ENCODE data around the gene CLTA.
"Not testable (repeated sequence)": the region's sequence is repeated elsewhere in the genome, so short reads cannot be mapped to it uniquely, and the experiment has no call there.

CLTA gene

DNA sequence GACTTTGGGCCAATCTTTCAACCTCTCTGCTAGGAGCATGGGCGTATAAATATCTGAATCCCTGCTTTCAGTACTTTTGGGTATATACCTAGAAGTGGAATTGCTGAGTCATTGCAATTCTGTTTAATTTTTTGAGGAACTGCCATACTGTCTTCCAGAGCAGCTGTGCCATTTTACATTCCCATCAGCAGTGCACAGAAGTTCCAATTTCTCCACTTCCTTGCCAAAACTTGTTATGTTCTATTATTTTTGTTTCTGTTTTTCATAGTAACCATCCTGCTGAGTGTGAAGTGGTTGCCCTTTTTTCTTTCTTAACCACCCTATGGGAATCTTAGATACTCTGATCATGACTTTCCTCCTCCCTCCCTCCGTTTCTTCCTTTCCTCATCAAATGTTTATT lies 32.6 kb upstream of the CLTA start:
- no peak for DNase-seq (ENCODE audit: low read depth in 2 of 3, low spot score in 2 of 3)

DNA sequence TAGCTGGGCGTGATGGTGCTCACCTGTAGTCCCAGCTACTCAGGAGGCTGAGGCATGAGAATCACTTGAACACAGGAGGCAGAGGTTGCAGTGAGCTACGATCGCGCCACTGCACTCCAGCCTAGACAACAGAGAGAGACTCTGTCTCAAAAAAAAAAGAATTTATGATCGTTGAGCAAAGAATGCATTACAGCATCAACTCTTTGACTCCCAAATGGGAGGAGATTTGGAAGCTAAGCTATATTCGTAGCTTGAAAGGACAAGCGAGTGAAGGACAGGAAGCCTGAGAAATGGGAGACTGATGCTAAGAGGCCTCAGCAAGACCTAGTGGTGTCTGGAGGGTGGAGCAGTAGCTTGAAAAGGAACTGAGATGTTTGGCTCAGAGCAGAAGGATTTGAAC lies 31.8 kb upstream of the CLTA start:
- DNase-seq (ENCODE audit: low read depth in 2 of 3, low spot score in 2 of 3): no peak

DNA sequence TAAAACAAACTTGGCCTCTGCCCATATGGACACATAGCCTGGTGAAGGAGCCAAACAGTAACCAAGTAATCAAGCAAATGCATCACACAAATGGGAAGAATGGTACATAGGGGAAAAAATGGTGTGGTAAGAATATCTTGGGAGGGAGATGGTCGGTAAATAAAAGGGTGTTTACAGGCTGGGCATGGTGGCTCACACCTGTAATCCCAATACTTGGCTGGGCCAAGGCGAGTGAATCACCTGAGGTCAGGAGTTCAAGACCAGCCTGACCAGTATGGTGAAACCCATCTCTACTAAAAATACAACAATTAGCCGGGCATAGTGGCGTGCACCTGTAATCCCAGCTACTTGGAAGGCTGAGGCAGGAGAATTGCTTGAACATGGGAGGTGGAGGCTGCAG lies 31.2 kb upstream of the CLTA start:
- not testable (repeated sequence) for DNase-seq (ENCODE audit: low read depth in 2 of 3, low spot score in 2 of 3)

GRCh38 chr9:36160126-36160525 lies 30.6 kb upstream of the CLTA start:
- not testable (repeated sequence) for DNase-seq (ENCODE audit: low read depth in 2 of 3, low spot score in 2 of 3)

GRCh38 chr9:36161187-36161586 lies 29.5 kb upstream of the CLTA start:
- no peak for DNase-seq (ENCODE audit: low read depth in 2 of 3, low spot score in 2 of 3)

DNA sequence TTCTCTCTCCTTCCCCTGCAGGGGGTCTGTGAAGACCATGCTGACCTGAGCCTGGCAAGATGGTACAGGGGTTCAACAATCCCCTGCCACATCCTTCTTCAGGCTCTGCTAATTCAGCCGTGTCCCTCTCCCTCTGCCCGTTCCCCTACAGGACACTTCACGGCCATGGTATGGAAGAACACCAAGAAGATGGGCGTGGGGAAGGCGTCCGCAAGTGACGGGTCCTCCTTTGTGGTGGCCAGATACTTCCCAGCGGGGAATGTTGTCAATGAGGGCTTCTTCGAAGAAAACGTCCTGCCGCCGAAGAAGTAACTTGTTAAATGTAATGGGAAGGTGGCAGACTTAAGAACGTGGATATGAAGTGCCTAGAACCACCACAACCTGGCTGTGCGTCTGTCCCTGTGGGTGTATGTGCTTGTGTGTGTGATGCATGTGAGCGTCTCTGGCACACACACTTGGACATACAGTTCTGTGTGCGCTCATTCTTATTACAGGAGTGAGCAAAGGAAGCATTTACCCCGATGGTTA lies 28.4 kb upstream of the CLTA start:
- DNase-seq (ENCODE audit: low read depth in 2 of 3, low spot score in 2 of 3): no peak

DNA sequence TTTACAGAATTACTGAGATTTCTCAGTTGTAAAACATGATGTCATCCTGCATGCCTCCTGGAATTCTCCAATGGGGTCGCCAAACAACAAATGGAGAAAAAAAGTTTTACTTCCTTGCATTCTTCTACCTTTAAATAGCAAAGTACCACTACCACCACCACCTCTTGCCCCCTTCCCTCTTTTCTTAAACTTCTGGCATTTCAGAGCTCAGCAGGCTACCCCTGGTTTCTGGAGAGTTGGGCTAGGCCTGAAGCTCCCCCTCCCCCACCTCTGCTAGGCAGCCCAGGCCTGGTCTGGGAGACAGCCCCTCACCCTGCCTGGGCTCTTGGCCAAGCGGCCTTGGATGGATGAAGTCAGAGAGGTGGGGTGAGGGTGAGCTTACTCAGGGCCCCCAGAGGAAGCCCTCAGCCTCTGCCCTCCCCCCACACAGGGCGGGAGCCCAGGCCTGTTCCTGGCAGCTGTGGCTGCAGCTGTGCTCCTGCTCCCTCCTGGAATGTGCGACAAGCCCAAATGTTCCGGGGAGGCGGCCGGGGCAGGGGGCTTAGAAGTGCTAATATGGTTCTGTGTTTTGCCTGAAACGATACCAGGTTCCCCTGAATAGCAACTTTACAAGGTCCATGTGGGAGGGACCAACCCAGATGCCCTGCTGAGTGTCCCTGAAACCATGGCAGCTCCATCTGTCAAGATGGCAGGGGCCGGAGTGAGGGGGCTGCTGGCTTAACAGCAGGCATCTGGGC lies 27.5 kb upstream of the CLTA start:
- DNase-seq (ENCODE audit: low read depth in 2 of 3, low spot score in 2 of 3): no peak

GRCh38 chr9:36163786-36164170 lies 26.9 kb upstream of the CLTA start:
- DNase-seq (ENCODE audit: low read depth in 2 of 3, low spot score in 2 of 3): no peak

- no peak for DNase-seq (ENCODE audit: low read depth in 2 of 3, low spot score in 2 of 3)
Measured at GRCh38 chr9:36164372-36164771, 26.3 kb upstream of the CLTA start.

GRCh38 chr9:36164989-36165388 lies 25.7 kb upstream of the CLTA start:
- no peak for DNase-seq (ENCODE audit: low read depth in 2 of 3, low spot score in 2 of 3)

GRCh38 chr9:36165826-36166167 lies 24.9 kb upstream of the CLTA start:
- no peak for DNase-seq (ENCODE audit: low read depth in 2 of 3, low spot score in 2 of 3)

GRCh38 chr9:36166168-36166927 lies 24.4 kb upstream of the CLTA start:
- peak; percentile 72 to 84 (median 75) for DNase-seq (ENCODE audit: low read depth in 2 of 3, low spot score in 2 of 3)

DNA sequence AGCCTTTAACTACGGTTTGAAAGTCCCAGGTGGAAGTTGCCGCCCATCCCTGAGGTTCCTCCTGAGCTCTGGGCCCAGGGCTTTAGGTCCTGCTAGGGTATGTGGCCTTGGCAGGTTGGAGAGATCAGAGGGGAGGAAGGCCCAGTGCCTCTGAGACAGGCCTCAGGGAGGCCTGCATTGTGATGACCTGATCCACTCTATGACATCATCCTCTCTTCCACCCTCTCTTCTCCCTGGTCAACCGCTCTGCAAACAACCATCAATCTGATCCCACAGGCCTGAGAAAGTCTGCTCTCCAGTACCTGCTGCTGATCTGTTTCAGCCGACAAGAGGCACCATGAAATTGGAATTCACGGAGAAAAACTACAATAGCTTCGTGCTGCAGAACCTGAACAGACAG lies 21.6 kb upstream of the CLTA start, which contains the start of gene CCIN:
Gene CCIN (plus strand): TSS at position 223 of the 400 bp plus-strand sequence. CDS start 115 bp downstream, at position 338.
- no peak for DNase-seq (ENCODE audit: low read depth in 2 of 3, low spot score in 2 of 3)

GRCh38 chr9:36169708-36170107 lies 21.0 kb upstream of the CLTA start:
- no peak for DNase-seq (ENCODE audit: low read depth in 2 of 3, low spot score in 2 of 3)

GRCh38 chr9:36170531-36170930 lies 20.2 kb upstream of the CLTA start:
- no peak for DNase-seq (ENCODE audit: low read depth in 2 of 3, low spot score in 2 of 3)

GRCh38 chr9:36173861-36174260 lies 16.9 kb upstream of the CLTA start:
- DNase-seq (ENCODE audit: low read depth in 2 of 3, low spot score in 2 of 3): no peak

DNA sequence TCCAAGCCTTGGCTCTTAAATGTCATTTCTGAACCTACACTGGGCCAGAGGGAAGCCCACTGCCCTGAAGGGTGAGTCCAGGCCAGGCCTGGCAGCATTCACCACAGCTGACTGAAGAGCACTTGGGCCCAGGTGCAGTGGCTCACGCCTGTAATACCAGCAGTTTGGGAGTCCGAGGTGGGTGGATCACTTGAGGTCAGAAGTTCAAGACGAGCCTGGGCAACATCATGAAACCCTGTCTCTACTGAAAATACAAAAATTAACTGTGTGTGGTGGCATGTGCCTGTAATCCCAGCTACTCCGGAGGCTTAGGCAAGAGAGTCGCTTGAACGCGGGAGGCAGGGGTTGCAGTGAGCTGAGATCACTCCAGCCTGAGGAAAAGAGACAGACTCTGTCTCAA lies 16.4 kb upstream of the CLTA start:
- no peak for DNase-seq (ENCODE audit: low read depth in 2 of 3, low spot score in 2 of 3)

- no peak for DNase-seq (ENCODE audit: low read depth in 2 of 3, low spot score in 2 of 3)
Measured at GRCh38 chr9:36174731-36175130, 16.0 kb upstream of the CLTA start.

DNA sequence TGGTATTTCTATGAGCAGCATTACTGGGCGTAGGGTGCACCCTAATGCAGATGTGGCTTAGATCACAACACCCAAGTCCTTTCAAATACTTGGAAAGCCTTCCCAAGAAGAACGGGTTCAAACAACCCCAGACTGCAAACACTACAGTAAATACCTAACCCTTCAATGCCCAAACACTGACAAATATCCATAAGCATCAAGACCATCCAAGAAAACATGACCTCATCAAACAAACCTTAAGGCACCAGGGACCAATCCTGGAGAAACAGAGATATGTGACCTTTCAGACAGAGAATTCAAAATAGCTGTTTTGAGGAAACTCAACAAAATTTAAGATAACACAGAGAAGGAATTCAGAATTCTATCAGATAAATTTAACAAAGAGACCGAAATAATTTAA lies 15.5 kb upstream of the CLTA start:
- DNase-seq (ENCODE audit: low read depth in 2 of 3, low spot score in 2 of 3): not testable (repeated sequence)

- DNase-seq (ENCODE audit: low read depth in 2 of 3, low spot score in 2 of 3): not testable (repeated sequence)
Measured at GRCh38 chr9:36176496-36176895, 14.2 kb upstream of the CLTA start.

DNA sequence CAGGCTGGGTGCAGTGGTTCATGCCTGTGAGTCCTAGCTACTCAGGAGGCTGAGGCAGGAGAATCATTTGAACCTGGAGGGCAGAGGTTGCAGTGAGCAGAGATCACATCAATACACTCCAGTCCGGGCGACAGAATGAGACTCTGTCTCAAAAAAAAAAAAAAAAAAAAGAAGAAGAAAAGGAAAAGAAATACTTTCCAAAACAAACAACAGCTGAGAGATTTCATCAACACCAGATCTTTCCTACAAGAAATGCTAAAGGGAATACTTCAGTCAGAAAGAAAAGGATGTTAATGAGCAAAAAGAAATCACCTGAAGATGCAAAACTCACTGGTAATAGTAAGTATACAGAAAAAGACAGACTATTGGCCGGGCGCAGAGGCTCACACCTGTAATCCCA lies 13.2 kb upstream of the CLTA start:
- no peak for DNase-seq (ENCODE audit: low read depth in 2 of 3, low spot score in 2 of 3)

- DNase-seq (ENCODE audit: low read depth in 2 of 3, low spot score in 2 of 3): not testable (repeated sequence)
Measured at GRCh38 chr9:36180243-36180642, 10.5 kb upstream of the CLTA start.
